Measurements from ENCODE around the gene ERICH4. TPM values are rescaled to one million over a fixed set of nuclear protein-coding genes. Genes with fewer than 3 reads are reported as not detected.

Gene ERICH4
- total and polyA plus RNA-seq, 2 of the 4 experiments (the other 2 are of a cell fraction): not detected

DNA sequence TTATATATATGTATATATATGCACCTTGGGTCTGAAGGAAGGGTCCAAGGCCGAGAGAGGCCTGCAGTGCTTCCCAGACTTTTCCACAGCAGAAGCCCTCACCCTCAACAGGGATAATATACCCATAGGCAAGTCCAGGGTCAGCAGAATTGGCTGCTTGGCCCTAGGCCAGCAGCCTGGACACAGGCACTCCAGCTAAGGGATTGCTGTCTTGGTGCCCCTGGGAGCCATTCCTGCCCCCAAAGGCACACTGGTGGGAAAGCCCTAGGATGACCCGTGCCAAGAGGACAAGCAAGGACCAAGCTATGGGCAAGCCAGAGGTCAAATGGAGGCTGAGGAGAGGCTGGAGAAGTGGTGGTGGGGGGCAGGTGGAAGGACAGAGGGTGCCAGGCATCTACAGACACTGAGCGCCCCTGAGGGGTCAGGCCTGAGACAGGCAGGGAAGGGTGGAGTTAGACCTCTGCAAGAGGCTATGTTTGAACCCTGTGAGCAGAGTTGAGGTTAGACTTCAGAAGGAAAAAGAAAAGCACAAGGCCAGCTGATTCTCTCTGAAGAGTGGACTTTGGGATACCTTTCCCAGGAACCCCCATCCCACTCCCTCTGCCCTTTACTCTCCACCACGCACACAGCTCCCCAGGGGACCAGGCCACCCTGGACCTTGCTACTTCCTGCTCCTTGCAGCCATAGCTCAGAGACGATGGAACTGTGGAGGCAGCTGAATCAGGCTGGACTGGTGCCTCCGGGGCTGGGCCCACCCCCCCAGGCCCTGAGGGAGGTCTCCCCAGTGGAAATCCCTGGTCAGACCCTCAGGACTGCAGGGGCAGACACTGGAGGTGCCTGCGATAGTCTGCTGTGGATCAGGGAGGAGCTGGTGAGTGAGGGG is at the start of gene ERICH4 (continued):
- TF ChIP-seq, protein P1, sequence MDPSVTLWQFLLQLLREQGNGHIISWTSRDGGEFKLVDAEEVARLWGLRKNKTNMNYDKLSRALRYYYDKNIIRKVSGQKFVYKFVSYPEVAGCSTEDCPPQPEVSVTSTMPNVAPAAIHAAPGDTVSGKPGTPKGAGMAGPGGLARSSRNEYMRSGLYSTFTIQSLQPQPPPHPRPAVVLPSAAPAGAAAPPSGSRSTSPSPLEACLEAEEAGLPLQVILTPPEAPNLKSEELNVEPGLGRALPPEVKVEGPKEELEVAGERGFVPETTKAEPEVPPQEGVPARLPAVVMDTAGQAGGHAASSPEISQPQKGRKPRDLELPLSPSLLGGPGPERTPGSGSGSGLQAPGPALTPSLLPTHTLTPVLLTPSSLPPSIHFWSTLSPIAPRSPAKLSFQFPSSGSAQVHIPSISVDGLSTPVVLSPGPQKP (IDR thresholded peaks at IDR 0.05; ENCODE audit: borderline replicate concordance, low read depth, low read length): no peak
- TF ChIP-seq FOS (IDR thresholded peaks at IDR 0.05; ENCODE audit: low read depth, low read length) (no peak), NFE2L2 (IDR thresholded peaks at IDR 0.05; ENCODE audit: low read depth, low read length) (no peak)

DNA sequence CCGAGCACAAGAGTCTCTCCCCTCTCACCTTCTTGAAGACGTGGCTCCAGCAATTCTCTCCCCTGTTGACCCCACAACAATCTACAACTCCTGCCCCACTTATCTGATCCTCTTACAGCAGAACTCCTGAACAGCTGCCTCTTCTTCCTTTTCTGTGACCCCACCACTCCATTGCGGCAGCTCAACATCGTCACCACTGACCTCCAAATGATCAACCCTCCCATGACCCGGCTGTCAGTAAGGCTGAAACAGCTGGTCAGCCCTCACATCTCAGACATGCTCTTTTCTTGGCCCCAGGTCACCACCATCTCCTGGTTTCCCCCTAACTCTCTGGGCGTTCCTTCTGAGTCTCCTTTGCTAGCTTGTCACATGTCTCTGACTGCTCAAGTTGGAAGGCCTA is 47.6 kb upstream of the ERICH4 start:
- H2BK15ac ChIP-seq (ENCODE audit: low read depth, low read length): no peak overlapping the region
- H2AFZ ChIP-seq (replicated peaks; ENCODE audit: low read length, poor library complexity): no peak overlapping the region
- dilution Hi-C loops (cut with HindIII; ENCODE audit: low sequenced_read_pairs, unreplicated experiment): no loop called here
- H3K9ac ChIP-seq (ENCODE audit: low read depth, low read length): no peak overlapping the region
- H2BK120ac ChIP-seq (ENCODE audit: low read depth, low read length): no peak overlapping the region
- 53% methylated on average over 6 of the region's 6 CpGs; no CpG with 5 or more reads in 1 of the 2 experiments for WGBS, 2 experiments (ENCODE audit: extremely low coverage in 2 of 2, insufficient read length in 1 of 2)
- DNase-seq (no peak), ATAC-seq (ENCODE audit: low read depth) (no peak)
- H4K20me1 ChIP-seq (ENCODE audit: insufficient read depth, low read length): no peaks in the 10 kb centered on the region
- H2AK9ac ChIP-seq (replicated peaks; ENCODE audit: low read depth, low read length, poor library complexity): no peak overlapping the region
- no peaks in the 10 kb centered on the region for H3K27me3 ChIP-seq (ENCODE audit: control insufficient read depth, insufficient read depth, low read length)
- H3K4me3 ChIP-seq (ENCODE audit: insufficient read depth, low read depth, low read length): no peak overlapping the region
- ChIA-PET CTCF (no interaction called here), POLR2A (ENCODE audit: unreplicated experiment) (no interaction called here)
- H3K4ac ChIP-seq (ENCODE audit: low read depth, low read length): no peak overlapping the region
- no TSS peak for BruUV-seq (replicated peaks)
- no peak overlapping the region for H3K56ac ChIP-seq (ENCODE audit: extremely low read depth, insufficient read depth, low read length)
- H3K4me2 ChIP-seq (ENCODE audit: low read depth, low read length): no peak overlapping the region
- H3K4me1 ChIP-seq (ENCODE audit: control insufficient read depth, insufficient read depth, low read length): peaks cover 4% of the 10 kb centered on the region; the same call in 1 of the 2 replicates
- no peak overlapping the region for H3K18ac ChIP-seq (ENCODE audit: low read depth, low read length)
- H3K9me3 ChIP-seq (ENCODE audit: control insufficient read depth, insufficient read depth, low read length): no peaks in the 10 kb centered on the region
- peaks cover 13% of the 10 kb centered on the region for H3K36me3 ChIP-seq (ENCODE audit: control insufficient read depth, insufficient read depth, low read length)
- H2BK20ac ChIP-seq (ENCODE audit: low read depth, low read length): no peak overlapping the region
- peaks cover 5% of the 10 kb centered on the region; the same call in 1 of the 2 replicates for H3K9me1 ChIP-seq (ENCODE audit: insufficient read depth, low read length)
- no peak overlapping the region for H4K8ac ChIP-seq (ENCODE audit: low read depth in 2 of 2, low read length in 2 of 2)
- no peak overlapping the region for H4K5ac ChIP-seq (ENCODE audit: low read depth, low read length)
- intact Hi-C loops (cut with micrococcal nuclease): loop anchor here (5.0 kb wide), 1 partner anchor 43 kb away; the partner anchor contains the start of gene TGFB1
- H3K79me1 ChIP-seq (ENCODE audit: low read depth in 1 of 2, low read length in 2 of 2): peaks cover 18 to 24% of the 10 kb centered on the region in 2 experiments
- H3K23ac ChIP-seq (ENCODE audit: low read depth, low read length): no peak overlapping the region
- in situ Hi-C loops (cut with MboI; ENCODE audit: low sequenced_read_pairs): no loop called here
- no peak overlapping the region for H3K14ac ChIP-seq (replicated peaks; ENCODE audit: low read depth, low read length)
- H4K91ac ChIP-seq (ENCODE audit: insufficient read depth, low read depth, low read length): no peak overlapping the region
- H3K27ac ChIP-seq (ENCODE audit: insufficient read depth, low read length): no peak overlapping the region
- no peak overlapping the region for H2BK5ac ChIP-seq (ENCODE audit: low read depth, low read length, poor library complexity, severe bottlenecking)
- no peak overlapping the region for H2AK5ac ChIP-seq (ENCODE audit: low read depth, low read length)
- TF ChIP-seq BHLHE40 (IDR thresholded peaks at IDR 0.05; ENCODE audit: low read depth, low read length): no peak
- no peak for TF ChIP-seq MAZ (IDR thresholded peaks at IDR 0.05; ENCODE audit: borderline replicate concordance, low read depth, low read length)
- no peak for TF ChIP-seq MXI1 (IDR thresholded peaks at IDR 0.05; ENCODE audit: borderline replicate concordance, low read depth, low read length)
- no peak for TF ChIP-seq RFX5 (IDR thresholded peaks at IDR 0.05; ENCODE audit: low read depth, low read length)
- no peak for TF ChIP-seq FOS (IDR thresholded peaks at IDR 0.05; ENCODE audit: low read depth, low read length)
- no peak for TF ChIP-seq POLR2A (IDR thresholded peaks at IDR 0.05; ENCODE audit: low read depth, low read length)
- TF ChIP-seq, protein P2, sequence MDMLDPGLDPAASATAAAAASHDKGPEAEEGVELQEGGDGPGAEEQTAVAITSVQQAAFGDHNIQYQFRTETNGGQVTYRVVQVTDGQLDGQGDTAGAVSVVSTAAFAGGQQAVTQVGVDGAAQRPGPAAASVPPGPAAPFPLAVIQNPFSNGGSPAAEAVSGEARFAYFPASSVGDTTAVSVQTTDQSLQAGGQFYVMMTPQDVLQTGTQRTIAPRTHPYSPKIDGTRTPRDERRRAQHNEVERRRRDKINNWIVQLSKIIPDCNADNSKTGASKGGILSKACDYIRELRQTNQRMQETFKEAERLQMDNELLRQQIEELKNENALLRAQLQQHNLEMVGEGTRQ (IDR thresholded peaks at IDR 0.05; ENCODE audit: low read depth, low read length): no peak
- TF ChIP-seq, protein P3, sequence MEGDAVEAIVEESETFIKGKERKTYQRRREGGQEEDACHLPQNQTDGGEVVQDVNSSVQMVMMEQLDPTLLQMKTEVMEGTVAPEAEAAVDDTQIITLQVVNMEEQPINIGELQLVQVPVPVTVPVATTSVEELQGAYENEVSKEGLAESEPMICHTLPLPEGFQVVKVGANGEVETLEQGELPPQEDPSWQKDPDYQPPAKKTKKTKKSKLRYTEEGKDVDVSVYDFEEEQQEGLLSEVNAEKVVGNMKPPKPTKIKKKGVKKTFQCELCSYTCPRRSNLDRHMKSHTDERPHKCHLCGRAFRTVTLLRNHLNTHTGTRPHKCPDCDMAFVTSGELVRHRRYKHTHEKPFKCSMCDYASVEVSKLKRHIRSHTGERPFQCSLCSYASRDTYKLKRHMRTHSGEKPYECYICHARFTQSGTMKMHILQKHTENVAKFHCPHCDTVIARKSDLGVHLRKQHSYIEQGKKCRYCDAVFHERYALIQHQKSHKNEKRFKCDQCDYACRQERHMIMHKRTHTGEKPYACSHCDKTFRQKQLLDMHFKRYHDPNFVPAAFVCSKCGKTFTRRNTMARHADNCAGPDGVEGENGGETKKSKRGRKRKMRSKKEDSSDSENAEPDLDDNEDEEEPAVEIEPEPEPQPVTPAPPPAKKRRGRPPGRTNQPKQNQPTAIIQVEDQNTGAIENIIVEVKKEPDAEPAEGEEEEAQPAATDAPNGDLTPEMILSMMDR (conservative IDR thresholded peaks at IDR 0.05; ENCODE audit: low read depth, low read length): no peak
- no peak for TF ChIP-seq NFE2L2 (IDR thresholded peaks at IDR 0.05; ENCODE audit: low read depth, low read length)
